ENCODE results near the gene CNTD1. TPM values are rescaled to one million over a fixed set of nuclear protein-coding genes. Genes with fewer than 3 reads are reported as not detected.

The CNTD1 gene
- total RNA-seq (2022; extraction: Qiagen RNA extraction): 0.03 to 0.06 TPM (median 0.04 TPM) in 4 of 5 replicates, not detected in the other

GRCh38 chr17:42798383-42799380 lies at the start of gene CNTD1, which contains the start of gene COA3:
CNTD1 (plus strand) TSS chr17:42798861; CDS start chr17:42799068, 207 bp downstream.
COA3 (minus strand) TSS chr17:42798704; CDS start chr17:42798681, 23 bp downstream.

GRCh38 chr17:42760652-42761581 lies 37.7 kb upstream of the CNTD1 start, which contains the start of gene RAMP2:
RAMP2 (plus strand) TSS chr17:42761227; CDS start chr17:42761262, 35 bp downstream.

GRCh38 chr17:42773290-42774035 lies 25.2 kb upstream of the CNTD1 start, which contains the start of gene VPS25:
VPS25 (plus strand) TSS chr17:42773449; CDS start chr17:42773476, 27 bp downstream.

GRCh38 chr17:42779936-42780850 lies 18.5 kb upstream of the CNTD1 start, which contains the start of gene WNK4:
WNK4 (plus strand) TSS chr17:42780610; CDS start chr17:42780699, 89 bp downstream.

GRCh38 chr17:42832934-42833766 lies 34.5 kb downstream of the CNTD1 start, which contains the start of gene PSME3:
PSME3 (plus strand) TSS chr17:42833397; CDS start chr17:42833632, 235 bp downstream.

GRCh38 chr17:42844271-42844670 lies 45.6 kb downstream of the CNTD1 start, which contains the start of gene AOC2:
AOC2 (plus strand) TSS chr17:42844580; CDS start chr17:42844627, 47 bp downstream.

GRCh38 chr17:42850954-42851353 lies 52.3 kb downstream of the CNTD1 start, which contains the start of gene AOC3:
AOC3 (plus strand) TSS chr17:42851199; CDS start chr17:42851344, 145 bp downstream.

Other genes starting within 250 kb of the CNTD1 start
- 0.95 to 1.8 TPM (median 1.5 TPM) in 5 replicates for gene HSD17B1, start 245.9 kb upstream of the CNTD1 start, total RNA-seq (2022; extraction: Qiagen RNA extraction)
- 103 to 126 TPM (median 118 TPM) in 5 replicates for gene COASY, start 236.7 kb upstream of the CNTD1 start, total RNA-seq (2022; extraction: Qiagen RNA extraction)
- gene MLX, start 231.8 kb upstream of the CNTD1 start, total RNA-seq (2022; extraction: Qiagen RNA extraction): 58.2 to 62.5 TPM (median 61.8 TPM) in 5 replicates
- 30.0 to 33.0 TPM (median 31.6 TPM) in 5 replicates for gene PSMC3IP, start 221.1 kb upstream of the CNTD1 start, total RNA-seq (2022; extraction: Qiagen RNA extraction)
- 23.5 to 29.0 TPM (median 26.5 TPM) in 5 replicates for gene RETREG3, start 189.5 kb upstream of the CNTD1 start, total RNA-seq (2022; extraction: Qiagen RNA extraction)
- 134 to 147 TPM (median 139 TPM) in 5 replicates for gene TUBG1, start 189.2 kb upstream of the CNTD1 start, total RNA-seq (2022; extraction: Qiagen RNA extraction)
- 15.2 to 22.9 TPM (median 20.9 TPM) in 5 replicates for gene TUBG2, start 139.6 kb upstream of the CNTD1 start, total RNA-seq (2022; extraction: Qiagen RNA extraction)
- 9.6 to 17.7 TPM (median 16.1 TPM) in 5 replicates for gene PLEKHH3, start 121.9 kb upstream of the CNTD1 start, total RNA-seq (2022; extraction: Qiagen RNA extraction)
- gene CCR10, start 117.0 kb upstream of the CNTD1 start, total RNA-seq (2022; extraction: Qiagen RNA extraction): 0.25 to 0.35 TPM (median 0.29 TPM) in 5 replicates
- gene CNTNAP1, start 116.3 kb upstream of the CNTD1 start, total RNA-seq (2022; extraction: Qiagen RNA extraction): 4.5 to 5.6 TPM (median 5.0 TPM) in 5 replicates
- gene EZH1, start 53.8 kb upstream of the CNTD1 start, total RNA-seq (2022; extraction: Qiagen RNA extraction): 8.9 to 13.0 TPM (median 11.9 TPM) in 5 replicates
- 0.51 to 1.3 TPM (median 1.2 TPM) in 5 replicates for gene RAMP2, start 37.6 kb upstream of the CNTD1 start, total RNA-seq (2022; extraction: Qiagen RNA extraction)
- 123 to 126 TPM (median 124 TPM) in 5 replicates for gene VPS25, start 25.4 kb upstream of the CNTD1 start, total RNA-seq (2022; extraction: Qiagen RNA extraction)
- gene WNK4, start 18.3 kb upstream of the CNTD1 start, total RNA-seq (2022; extraction: Qiagen RNA extraction): 0.91 to 1.6 TPM (median 1.2 TPM) in 5 replicates
- 112 to 138 TPM (median 133 TPM) in 5 replicates for gene COA3, start 157 bp upstream of the CNTD1 start, total RNA-seq (2022; extraction: Qiagen RNA extraction)
- 78.1 to 101 TPM (median 79.7 TPM) in 5 replicates for gene BECN1, start 25.4 kb downstream of the CNTD1 start, total RNA-seq (2022; extraction: Qiagen RNA extraction)
- gene PSME3, start 34.5 kb downstream of the CNTD1 start, total RNA-seq (2022; extraction: Qiagen RNA extraction): 220 to 295 TPM (median 223 TPM) in 5 replicates
- gene AOC2, start 45.7 kb downstream of the CNTD1 start, total RNA-seq (2022; extraction: Qiagen RNA extraction): 1.7 to 2.7 TPM (median 1.8 TPM) in 5 replicates
- 1.0 to 1.6 TPM (median 1.3 TPM) in 5 replicates for gene AOC3, start 52.3 kb downstream of the CNTD1 start, total RNA-seq (2022; extraction: Qiagen RNA extraction)
- 0.02 to 0.04 TPM (median 0.03 TPM) in 3 of 5 replicates, not detected in the others for gene G6PC1, start 101.9 kb downstream of the CNTD1 start, total RNA-seq (2022; extraction: Qiagen RNA extraction)
- 52.3 to 58.2 TPM (median 56.4 TPM) in 5 replicates for gene AARSD1, start 165.6 kb downstream of the CNTD1 start, total RNA-seq (2022; extraction: Qiagen RNA extraction)
- 0.63 to 1.3 TPM (median 0.87 TPM) in 5 replicates for gene PTGES3L, start 181.2 kb downstream of the CNTD1 start, total RNA-seq (2022; extraction: Qiagen RNA extraction)
- 19.0 to 20.1 TPM (median 19.6 TPM) in 5 replicates for gene RUNDC1, start 181.7 kb downstream of the CNTD1 start, total RNA-seq (2022; extraction: Qiagen RNA extraction)
- gene RPL27, start 199.6 kb downstream of the CNTD1 start, total RNA-seq (2022; extraction: Qiagen RNA extraction): 2,911 to 3,334 TPM (median 2,945 TPM) in 5 replicates
- gene IFI35, start 207.9 kb downstream of the CNTD1 start, total RNA-seq (2022; extraction: Qiagen RNA extraction): 17.3 to 20.9 TPM (median 19.0 TPM) in 5 replicates
- 228 to 248 TPM (median 238 TPM) in 5 replicates for gene VAT1, start 223.5 kb downstream of the CNTD1 start, total RNA-seq (2022; extraction: Qiagen RNA extraction)
- 0.13 to 0.27 TPM (median 0.14 TPM) in 5 replicates for gene RND2, start 226.4 kb downstream of the CNTD1 start, total RNA-seq (2022; extraction: Qiagen RNA extraction)

Measured in A549 treated with AZD2906 at 1 μM for 4 hours (cell line).